Prostate gland (tissue), 2 donors: ENCODE measurements around the gene EIF1AX. TPM values are rescaled to one million over a fixed set of nuclear protein-coding genes. Genes with fewer than 3 reads are reported as not detected.

Experiments
- DNase-seq: peaks from one replicate; pipeline ENCODE4 v3.0.0-alpha.2; 2019; ENCODE audit warnings: low spot score
- H3K27ac ChIP-seq, 2 donors: fragments of 200-600 bp; sonication (generic); 2 replicates each; pipeline ENCODE4 v1.5.1; 2017 to 2019
- H3K27me3 ChIP-seq: fragments of 200-600 bp; sonication (generic); replicated peaks from 2 replicates; pipeline ENCODE4 v1.5.1; 2019; ENCODE audit not compliant: insufficient read depth
- H3K36me3 ChIP-seq, 2 donors: fragments of 200-600 bp; sonication (generic); 1 replicate in 1 of 2; 2 replicates in 1 of 2; pipeline versions ENCODE4 v1.5.1 to v1.8.1; 2017 to 2019
- H3K4me1 ChIP-seq: fragments of 200-600 bp; sonication (generic); replicated peaks from 2 replicates; pipeline ENCODE4 v1.5.1; 2019
- H3K4me3 ChIP-seq, 2 donors: fragments of 200-600 bp; sonication (generic); 2 replicates each; pipeline ENCODE4 v1.5.1; 2017 to 2019
- H3K9me3 ChIP-seq: fragments of 200-600 bp; sonication (generic); 2 replicates; pipeline ENCODE4 v1.5.1; 2017
- POLR2A ChIP-seq: fragments of 450-650 bp; IDR thresholded peaks from one replicate; pipeline ENCODE4 v1.6.1; 2016; ENCODE audit warnings: antibody characterized with exemption, mild to moderate bottlenecking
- POLR2AphosphoS5 ChIP-seq: sonication (generic); formaldehyde crosslinking; IDR thresholded peaks from one replicate; pipeline ENCODE4 v1.6.1; 2017; ENCODE audit warnings: antibody characterized with exemption
- WGBS: methylation state at CpG from one replicate; pipeline ENCODE4 v1.1.5; 2018; 5-methylcytosine and 5-hydroxymethylcytosine counted together
- intact Hi-C: fragments of 100-400 bp; cut with DNase I; formaldehyde crosslinking; loops from one replicate; pipeline ENCODE4 v1.14.2; 2022
- total RNA-seq, 2 donors: library from RNA; depleted of rRNA; stranded (reverse); fragments of >200 nt; gene quantifications; one replicate each; pipeline ENCODE4 v1.1.0, GENCODE V29; 2016
- TF ChIP-seq, protein P1 (sequence below), 4 experiments: fragments of 200-600 bp in 2 of 4; fragments of 450-650 bp in 2 of 4; sonication (generic) in 2 of 4; IDR thresholded peaks; 1 replicate in 3 of 4; 2 replicates in 1 of 4; pipeline ENCODE4 v1.5.1; 2016 to 2019; ENCODE audit warnings: antibody characterized with exemption in 4 of 4, mild to moderate bottlenecking in 2 of 4, moderate library complexity in 2 of 4

Gene EIF1AX
- total RNA-seq, 2 donors from 2014 or later = 28.0 to 51.3 TPM

DNA sequence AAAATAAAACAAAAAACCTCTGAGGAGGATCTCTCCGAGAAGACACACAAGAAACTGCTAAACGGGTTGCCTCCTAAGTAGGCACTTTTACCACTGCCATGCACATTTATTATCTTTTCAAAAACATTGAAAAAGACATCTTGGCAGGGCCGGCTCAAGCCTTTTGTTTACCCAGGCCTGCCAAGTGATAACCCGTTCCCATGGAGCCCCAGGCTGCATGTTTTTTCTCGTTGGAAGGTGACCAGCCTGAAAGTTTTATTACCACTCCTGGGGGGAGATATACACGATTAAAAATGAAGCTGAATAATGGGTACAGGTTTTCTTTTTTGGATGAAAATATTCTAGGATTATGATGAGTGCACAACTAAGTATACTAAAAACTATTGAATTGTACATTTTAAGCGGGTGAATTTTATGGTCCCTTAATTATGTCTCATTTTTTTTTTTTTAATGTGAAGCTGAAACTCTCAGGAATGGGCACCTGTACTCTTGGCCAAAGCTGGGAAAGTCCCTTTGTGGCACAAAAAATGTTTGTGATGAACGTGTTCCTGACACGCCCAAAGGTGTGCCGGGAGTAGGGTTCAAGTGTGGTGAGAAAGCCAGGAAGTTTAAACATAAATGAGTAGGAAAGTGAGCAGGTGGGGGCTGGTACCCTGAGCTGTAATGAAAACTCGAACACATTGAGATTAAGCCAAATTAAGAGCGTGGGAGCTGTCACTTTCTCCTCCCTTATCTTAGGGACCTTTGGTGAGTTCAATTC lies 23.4 kb downstream of the EIF1AX start:
- H3K9me3 ChIP-seq = no peaks in the 10 kb centered on the region
- no peaks in the 10 kb centered on the region for H3K4me1 ChIP-seq
- DNase-seq = no peak
- intact Hi-C loops = no loop called here
- no peak overlapping the region for H3K27ac ChIP-seq
- H3K27me3 ChIP-seq = no peaks in the 10 kb centered on the region
- 17% methylated on average over 12 of the region's 12 CpGs for WGBS
- TF ChIP-seq POLR2A (no peak), POLR2AphosphoS5 (no peak)
- H3K36me3 ChIP-seq = no peaks in the 10 kb centered on the region
- H3K4me3 ChIP-seq = no peak overlapping the region

DNA sequence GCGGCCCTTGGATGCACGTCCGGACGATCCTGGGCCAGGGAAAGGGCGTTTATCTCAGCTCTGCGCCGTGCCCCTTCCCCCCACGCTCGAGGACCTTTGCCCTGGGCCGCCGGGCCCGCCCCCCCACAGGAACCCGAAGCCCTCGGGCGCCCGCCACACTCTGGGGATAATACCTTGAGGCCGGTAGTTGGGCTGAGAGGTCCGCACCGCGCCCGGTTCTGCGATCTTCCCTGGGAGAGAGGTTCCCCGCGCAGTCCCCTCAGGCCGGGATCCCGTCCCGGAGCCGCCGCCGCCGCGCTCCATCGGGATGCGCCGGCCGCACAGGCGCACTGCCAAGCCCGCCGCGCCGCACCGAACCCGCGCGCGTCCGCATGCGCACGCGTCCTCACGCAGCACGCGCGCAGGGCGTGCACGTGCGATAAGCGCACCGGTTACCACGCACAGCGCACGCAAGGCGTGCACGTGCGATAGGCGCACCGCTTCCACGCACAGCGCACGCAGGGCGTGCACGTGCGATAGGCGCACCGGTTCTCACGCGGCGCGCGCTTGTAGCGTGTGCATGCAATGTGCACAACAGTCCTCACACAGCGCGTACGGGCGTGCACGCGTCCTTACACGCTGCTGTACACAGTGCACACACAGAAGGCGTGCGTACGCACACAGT lies 24.9 kb downstream of the EIF1AX start, which contains the start of gene MAP7D2:
Gene MAP7D2 (minus strand): TSS at position 331 of the 664 bp plus-strand sequence. CDS start 28 bp downstream, at position 303.
- Histone ChIP-seq H3K9me3 (no peaks in the 10 kb centered on the region), H3K27me3 (no peaks in the 10 kb centered on the region), H3K4me1 (no peaks in the 10 kb centered on the region), H3K36me3 (no peaks in the 10 kb centered on the region), H3K4me3 (no peak within 1 kb of the TSS), H3K27ac (no peak within 1 kb of the TSS)
- DNase-seq = no peak
- intact Hi-C loops = no loop called here
- TF ChIP-seq, protein P1, sequence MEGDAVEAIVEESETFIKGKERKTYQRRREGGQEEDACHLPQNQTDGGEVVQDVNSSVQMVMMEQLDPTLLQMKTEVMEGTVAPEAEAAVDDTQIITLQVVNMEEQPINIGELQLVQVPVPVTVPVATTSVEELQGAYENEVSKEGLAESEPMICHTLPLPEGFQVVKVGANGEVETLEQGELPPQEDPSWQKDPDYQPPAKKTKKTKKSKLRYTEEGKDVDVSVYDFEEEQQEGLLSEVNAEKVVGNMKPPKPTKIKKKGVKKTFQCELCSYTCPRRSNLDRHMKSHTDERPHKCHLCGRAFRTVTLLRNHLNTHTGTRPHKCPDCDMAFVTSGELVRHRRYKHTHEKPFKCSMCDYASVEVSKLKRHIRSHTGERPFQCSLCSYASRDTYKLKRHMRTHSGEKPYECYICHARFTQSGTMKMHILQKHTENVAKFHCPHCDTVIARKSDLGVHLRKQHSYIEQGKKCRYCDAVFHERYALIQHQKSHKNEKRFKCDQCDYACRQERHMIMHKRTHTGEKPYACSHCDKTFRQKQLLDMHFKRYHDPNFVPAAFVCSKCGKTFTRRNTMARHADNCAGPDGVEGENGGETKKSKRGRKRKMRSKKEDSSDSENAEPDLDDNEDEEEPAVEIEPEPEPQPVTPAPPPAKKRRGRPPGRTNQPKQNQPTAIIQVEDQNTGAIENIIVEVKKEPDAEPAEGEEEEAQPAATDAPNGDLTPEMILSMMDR (IDR thresholded peaks at IDR 0.05) = no peak
- TF ChIP-seq POLR2AphosphoS5 = no peak
- TF ChIP-seq POLR2A = no peak
- whole genome bisulfite sequencing = 65% methylated on average over 11 of the region's 91 CpGs

DNA sequence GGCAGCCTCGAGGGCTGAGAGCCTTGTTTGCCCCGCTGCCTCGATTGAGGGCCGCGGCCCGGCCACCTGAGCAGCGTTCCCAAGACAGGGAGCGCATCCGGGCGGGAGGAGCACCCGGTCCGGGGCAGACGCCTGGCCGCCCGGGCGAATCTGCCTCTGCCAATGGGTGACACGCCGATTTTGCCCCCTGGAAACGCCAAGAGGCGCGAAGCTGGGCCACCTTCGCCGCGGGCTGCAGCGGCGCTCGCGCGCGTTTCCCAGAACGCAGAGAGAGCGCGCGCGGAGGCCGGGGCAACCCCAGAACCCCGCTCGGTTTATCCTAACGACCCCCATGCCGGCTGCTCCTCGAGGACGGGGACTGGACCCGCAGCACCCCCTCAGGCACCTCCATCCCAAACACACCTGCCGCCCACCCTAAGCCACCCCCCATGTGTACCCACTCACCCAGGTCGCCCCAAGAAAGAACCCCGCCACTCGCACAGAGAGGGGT lies 25.5 kb downstream of the EIF1AX start:
- Histone ChIP-seq H3K36me3 (no peaks in the 10 kb centered on the region), H3K27ac (no peak overlapping the region), H3K9me3 (no peaks in the 10 kb centered on the region), H3K27me3 (no peaks in the 10 kb centered on the region), H3K4me3 (no peak overlapping the region), H3K4me1 (no peaks in the 10 kb centered on the region)
- intact Hi-C loops = no loop called here
- 13% methylated on average over 14 of the region's 47 CpGs for WGBS
- TF ChIP-seq POLR2A (no peak), POLR2AphosphoS5 (no peak)
- TF ChIP-seq, protein P1 (IDR thresholded peaks at IDR 0.05) = no peak
- no peak for DNase-seq

DNA sequence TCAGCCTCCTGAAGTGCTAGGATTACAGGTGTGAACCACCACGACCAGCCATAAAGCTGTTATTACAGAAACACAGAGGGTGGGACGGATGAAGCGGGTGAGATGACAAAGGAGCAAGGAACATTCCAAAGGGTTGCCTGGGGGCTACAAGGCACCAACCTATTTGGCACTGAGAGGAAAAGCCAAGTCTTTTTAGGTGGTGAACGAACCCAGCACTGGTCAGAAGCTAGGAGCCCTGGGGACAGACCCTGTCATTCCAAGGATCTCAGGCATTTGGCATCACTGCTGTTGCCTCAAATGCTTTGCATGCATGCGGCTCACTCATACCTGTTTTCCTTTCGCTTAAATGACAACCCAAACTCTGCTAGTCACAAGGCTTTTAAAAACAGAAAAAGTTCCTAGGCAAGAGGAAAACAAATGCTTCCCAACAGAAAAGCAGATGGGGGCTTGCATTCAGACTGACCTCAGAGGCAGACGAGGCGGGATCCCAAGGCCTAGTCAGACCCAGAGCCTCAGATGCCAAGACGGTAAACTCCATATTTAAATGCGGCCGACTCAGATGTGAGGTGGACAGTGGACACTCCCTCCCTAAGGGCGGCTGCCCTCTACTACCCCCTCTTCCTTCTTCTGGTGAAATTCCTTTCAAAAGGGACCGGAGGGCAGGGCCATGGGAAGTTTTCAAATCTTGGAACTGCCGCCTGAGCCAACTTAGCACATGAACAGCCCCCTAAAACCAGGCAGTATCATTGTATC lies 29.4 kb downstream of the EIF1AX start:
- no peaks in the 10 kb centered on the region for H3K36me3 ChIP-seq
- DNase-seq = no peak
- intact Hi-C loops = no loop called here
- H3K4me1 ChIP-seq = no peaks in the 10 kb centered on the region
- no peak overlapping the region for H3K4me3 ChIP-seq
- H3K27ac ChIP-seq = no peak overlapping the region
- TF ChIP-seq, protein P1 (IDR thresholded peaks at IDR 0.05) = no peak
- TF ChIP-seq POLR2AphosphoS5 (no peak), POLR2A (no peak)
- 93% methylated on average over 13 of the region's 14 CpGs for WGBS
- no peaks in the 10 kb centered on the region for H3K9me3 ChIP-seq
- H3K27me3 ChIP-seq = no peaks in the 10 kb centered on the region

DNA sequence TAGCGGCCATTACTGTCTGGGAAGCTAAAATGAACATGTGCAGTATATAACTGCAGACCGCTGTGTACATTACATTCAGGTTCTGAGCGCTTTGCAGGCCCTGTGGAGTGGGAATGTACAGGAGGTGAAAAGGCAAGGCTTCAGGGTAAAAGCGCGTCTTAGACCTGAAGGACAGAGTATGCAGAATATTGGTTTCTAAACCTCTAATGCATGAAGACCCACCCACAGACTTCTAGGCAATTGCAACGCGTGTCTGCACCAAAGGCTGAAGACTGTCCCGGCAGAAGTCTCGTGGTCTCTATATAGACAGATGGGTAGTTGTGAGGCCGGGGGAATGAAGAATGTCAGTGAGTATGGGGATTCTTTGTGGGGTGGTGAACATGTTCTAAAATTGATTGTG lies 30.4 kb downstream of the EIF1AX start:
- H3K9me3 ChIP-seq = no peaks in the 10 kb centered on the region
- 99% methylated on average over 10 of the region's 10 CpGs for WGBS
- intact Hi-C loops = no loop called here
- TF ChIP-seq POLR2AphosphoS5 (no peak), POLR2A (no peak)
- TF ChIP-seq, protein P1 (IDR thresholded peaks at IDR 0.05) = no peak
- H3K27ac ChIP-seq = no peak overlapping the region
- DNase-seq = no peak
- H3K36me3 ChIP-seq = no peaks in the 10 kb centered on the region
- no peak overlapping the region for H3K4me3 ChIP-seq
- H3K27me3 ChIP-seq = no peaks in the 10 kb centered on the region
- H3K4me1 ChIP-seq = no peaks in the 10 kb centered on the region
